Type B pancreatic cell (in vitro differentiated cells): ENCODE measurements around the gene CDK5RAP2. TPM values are rescaled to one million over a fixed set of nuclear protein-coding genes. Genes with fewer than 3 reads are reported as not detected.

Source experiments
- DNase-seq: peaks from one replicate; pipeline ENCODE4 v3.0.0; 2021; ENCODE audit warnings: mixed read lengths; ENCODE audit not compliant: unreplicated experiment; ENCODE audit errors: extremely low spot score
- H3K27ac Mint-ChIP-seq: 2 replicates; pipeline ENCODE4 v1.8.0; 2021; ENCODE audit warnings: mild to moderate bottlenecking, mixed read lengths
- H3K27me3 Mint-ChIP-seq: 2 replicates; pipeline ENCODE4 v1.8.0; 2021; ENCODE audit warnings: mixed read lengths
- H3K36me3 Mint-ChIP-seq: 2 replicates; pipeline ENCODE4 v1.8.0; 2021; ENCODE audit warnings: mixed read lengths
- H3K4me1 Mint-ChIP-seq: one replicate; pipeline ENCODE4 v1.8.0; 2021; ENCODE audit warnings: mixed read lengths; ENCODE audit not compliant: unreplicated experiment
- H3K4me3 Mint-ChIP-seq: 2 replicates; pipeline ENCODE4 v1.8.0; 2021; ENCODE audit warnings: mild to moderate bottlenecking, mixed read lengths
- H3K9me3 Mint-ChIP-seq: 2 replicates; pipeline ENCODE4 v1.8.0; 2021; ENCODE audit warnings: mixed read lengths
- CTCF ChIP-seq: fragments of 200-600 bp; sonication (generic); conservative IDR thresholded peaks from 2 replicates; pipeline ENCODE4 v1.5.0; 2021; ENCODE audit warnings: antibody characterized with exemption, mild to moderate bottlenecking
- total RNA-seq: library from RNA; stranded (reverse); gene quantifications from 2 replicates; pipeline ENCODE4 v1.2.1, GENCODE V29; 2021; ENCODE audit warnings: low replicate concordance

The CDK5RAP2 gene
- total RNA-seq, 1 donor from 2014 or later: 69.2 TPM

GRCh38 chr9:120481846-120482245 lies 98.1 kb downstream of the CDK5RAP2 start:
- no peak for DNase-seq
- Mint-ChIP-seq H3K4me1 (peaks cover 10% of the 10 kb centered on the region), H3K36me3 (peaks cover 31% of the 10 kb centered on the region), H3K9me3 (no peaks in the 10 kb centered on the region), H3K4me3 (no peak overlapping the region), H3K27me3 (no peaks in the 10 kb centered on the region), H3K27ac (no peak overlapping the region)
- TF ChIP-seq CTCF: no peak

- H3K27me3 Mint-ChIP-seq: no peaks in the 10 kb centered on the region
- TF ChIP-seq CTCF: no peak
- H3K4me3 Mint-ChIP-seq: no peak overlapping the region
- no peaks in the 10 kb centered on the region for H3K9me3 Mint-ChIP-seq
- H3K4me1 Mint-ChIP-seq: peaks cover 10% of the 10 kb centered on the region
- H3K36me3 Mint-ChIP-seq: peaks cover 26% of the 10 kb centered on the region
- H3K27ac Mint-ChIP-seq: no peak overlapping the region
- no peak for DNase-seq
These were observed 98.7 kb downstream of the CDK5RAP2 start for GRCh38 chr9:120481248-120481647.

GRCh38 chr9:120480707-120481106 lies 99.3 kb downstream of the CDK5RAP2 start:
- no peak overlapping the region for H3K27ac Mint-ChIP-seq
- H3K36me3 Mint-ChIP-seq: peaks cover 23% of the 10 kb centered on the region
- DNase-seq: no peak
- H3K9me3 Mint-ChIP-seq: no peaks in the 10 kb centered on the region
- no peak overlapping the region for H3K4me3 Mint-ChIP-seq
- no peak for TF ChIP-seq CTCF
- H3K27me3 Mint-ChIP-seq: no peaks in the 10 kb centered on the region
- H3K4me1 Mint-ChIP-seq: peaks cover 10% of the 10 kb centered on the region

GRCh38 chr9:120478208-120478607 lies 101.8 kb downstream of the CDK5RAP2 start:
- no peak overlapping the region for H3K4me3 Mint-ChIP-seq
- no peaks in the 10 kb centered on the region for H3K9me3 Mint-ChIP-seq
- no peak for DNase-seq
- H3K4me1 Mint-ChIP-seq: peaks cover 6% of the 10 kb centered on the region
- H3K36me3 Mint-ChIP-seq: peaks cover 27% of the 10 kb centered on the region
- no peak overlapping the region for H3K27ac Mint-ChIP-seq
- H3K27me3 Mint-ChIP-seq: no peaks in the 10 kb centered on the region
- TF ChIP-seq CTCF: no peak

- DNase-seq: no peak
- Mint-ChIP-seq H3K4me1 (no peaks in the 10 kb centered on the region), H3K36me3 (peaks cover 21% of the 10 kb centered on the region), H3K27ac (no peak overlapping the region), H3K4me3 (no peak overlapping the region), H3K27me3 (no peaks in the 10 kb centered on the region), H3K9me3 (no peaks in the 10 kb centered on the region)
- TF ChIP-seq CTCF: peak; percentile 85
These were observed 102.4 kb downstream of the CDK5RAP2 start for GRCh38 chr9:120477534-120478001.

- Mint-ChIP-seq H3K27ac (no peak overlapping the region), H3K36me3 (peaks cover 20% of the 10 kb centered on the region), H3K4me3 (no peak overlapping the region), H3K4me1 (no peaks in the 10 kb centered on the region), H3K9me3 (no peaks in the 10 kb centered on the region), H3K27me3 (no peaks in the 10 kb centered on the region)
- no peak for TF ChIP-seq CTCF
- DNase-seq: no peak
These were observed 104.6 kb downstream of the CDK5RAP2 start for GRCh38 chr9:120475341-120475740.
